ENCODE data around the gene NRAP. TPM values are rescaled to one million over a fixed set of nuclear protein-coding genes. Genes with fewer than 3 reads are reported as not detected.

The NRAP gene
- polyA plus RNA-seq, 1 of the 3 experiments (the other 2 are of a cell fraction): not detected

DNA sequence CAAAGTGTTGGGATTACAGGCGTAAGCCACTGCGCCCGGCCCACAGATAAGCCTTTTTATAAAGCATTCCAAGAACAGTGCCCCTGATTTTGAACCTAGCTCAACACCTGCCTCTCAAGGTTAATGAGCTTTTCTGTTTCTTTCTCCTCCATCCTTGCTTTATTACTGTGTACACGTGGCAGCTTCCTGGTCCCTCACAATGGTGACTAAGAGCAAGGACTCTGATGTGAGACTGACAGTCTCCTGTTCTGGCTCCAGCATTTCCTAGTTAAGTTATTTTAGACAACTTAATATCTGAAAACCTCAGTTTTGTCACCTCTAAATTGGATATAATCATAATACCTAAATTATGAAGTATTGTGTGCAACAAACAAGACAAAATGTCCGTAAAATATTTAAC, 101.1 kb downstream of the NRAP start:
- no peak overlapping the region for H3K27ac ChIP-seq (ENCODE audit: low read depth in 2 of 2, low read length in 1 of 2)
- H3F3A ChIP-seq (replicated peaks; ENCODE audit: insufficient read depth): no peaks in the 10 kb centered on the region
- WGBS (ENCODE audit: low lambda C conversion rate): 96% methylated on average over 5 of the region's 5 CpGs
- H3K4me2 ChIP-seq: no peak overlapping the region
- POLR2A ChIA-PET: no interaction called here
- DNase-seq: no peak
- H3K27me3 ChIP-seq (ENCODE audit: insufficient read depth): no peaks in the 10 kb centered on the region
- peak overlapping the region; percentile 60 for H2AFZ ChIP-seq (ENCODE audit: low read depth)
- H3K4me3 ChIP-seq (ENCODE audit: low read depth in 2 of 2, low read length in 1 of 2): no peak overlapping the region
- no peak for TF ChIP-seq POLR2AphosphoS5 (IDR thresholded peaks at IDR 0.05; ENCODE audit: low read depth, low read length)
- TF ChIP-seq MXI1 (IDR thresholded peaks at IDR 0.05; ENCODE audit: low read depth, low read length): no peak
- TF ChIP-seq, protein P1, sequence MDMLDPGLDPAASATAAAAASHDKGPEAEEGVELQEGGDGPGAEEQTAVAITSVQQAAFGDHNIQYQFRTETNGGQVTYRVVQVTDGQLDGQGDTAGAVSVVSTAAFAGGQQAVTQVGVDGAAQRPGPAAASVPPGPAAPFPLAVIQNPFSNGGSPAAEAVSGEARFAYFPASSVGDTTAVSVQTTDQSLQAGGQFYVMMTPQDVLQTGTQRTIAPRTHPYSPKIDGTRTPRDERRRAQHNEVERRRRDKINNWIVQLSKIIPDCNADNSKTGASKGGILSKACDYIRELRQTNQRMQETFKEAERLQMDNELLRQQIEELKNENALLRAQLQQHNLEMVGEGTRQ (IDR thresholded peaks at IDR 0.05; ENCODE audit: borderline replicate concordance, low read depth, low read length): no peak
- no peak for TF ChIP-seq TCF12 (IDR thresholded peaks at IDR 0.05)
- TF ChIP-seq FOXJ3 (CRISPR knock-in tag; IDR thresholded peaks at IDR 0.05): no peak
- no peak for TF ChIP-seq RCOR1 (IDR thresholded peaks at IDR 0.05; ENCODE audit: low read length)
- TF ChIP-seq TEAD4 (IDR thresholded peaks at IDR 0.05; ENCODE audit: borderline replicate concordance, insufficient read depth): no peak
- no peak for TF ChIP-seq FOSL2 (IDR thresholded peaks at IDR 0.05; ENCODE audit: borderline replicate concordance, low read depth)
- TF ChIP-seq SMC3 (IDR thresholded peaks at IDR 0.05; ENCODE audit: low read depth, low read length): no peak
- no peak for TF ChIP-seq TAF1 (IDR thresholded peaks at IDR 0.05; ENCODE audit: borderline replicate concordance, low read depth, low read length)
- TF ChIP-seq ELF1 (IDR thresholded peaks at IDR 0.05): no peak
- no peak for TF ChIP-seq YY1 (IDR thresholded peaks at IDR 0.05; ENCODE audit: low read depth)
- TF ChIP-seq, protein P2, sequence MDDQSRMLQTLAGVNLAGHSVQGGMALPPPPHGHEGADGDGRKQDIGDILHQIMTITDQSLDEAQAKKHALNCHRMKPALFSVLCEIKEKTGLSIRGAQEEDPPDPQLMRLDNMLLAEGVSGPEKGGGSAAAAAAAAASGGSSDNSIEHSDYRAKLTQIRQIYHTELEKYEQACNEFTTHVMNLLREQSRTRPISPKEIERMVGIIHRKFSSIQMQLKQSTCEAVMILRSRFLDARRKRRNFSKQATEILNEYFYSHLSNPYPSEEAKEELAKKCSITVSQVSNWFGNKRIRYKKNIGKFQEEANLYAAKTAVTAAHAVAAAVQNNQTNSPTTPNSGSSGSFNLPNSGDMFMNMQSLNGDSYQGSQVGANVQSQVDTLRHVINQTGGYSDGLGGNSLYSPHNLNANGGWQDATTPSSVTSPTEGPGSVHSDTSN (IDR thresholded peaks at IDR 0.05): no peak
- TF ChIP-seq RXRA (IDR thresholded peaks at IDR 0.05; ENCODE audit: borderline replicate concordance, low read depth): no peak
- no peak for TF ChIP-seq SIN3A (IDR thresholded peaks at IDR 0.05; ENCODE audit: borderline replicate concordance, low read depth, low read length)
- TF ChIP-seq RFX5 (IDR thresholded peaks at IDR 0.05; ENCODE audit: low read length): no peak
- no peaks in the 10 kb centered on the region for H4K20me1 ChIP-seq (ENCODE audit: insufficient read depth)
- no peaks in the 10 kb centered on the region for H3K9me2 ChIP-seq
- H3K9ac ChIP-seq: no peak overlapping the region
- H3K79me2 ChIP-seq (ENCODE audit: insufficient read depth): no peaks in the 10 kb centered on the region
- H3K4me1 ChIP-seq (ENCODE audit: control insufficient read depth in 1 of 2, insufficient read depth in 2 of 2, low read depth in 1 of 2, low read length in 1 of 2): peaks cover 0 to 4% of the 10 kb centered on the region in 2 experiments; a peak in 2 of 4 replicates
- no peaks in the 10 kb centered on the region for H3K36me3 ChIP-seq (replicated peaks in 1 of 2; ENCODE audit: control insufficient read depth in 1 of 2, insufficient read depth in 2 of 2, low read length in 1 of 2)
- H3K9me3 ChIP-seq: no peaks in the 10 kb centered on the region
- CTCF ChIA-PET: interaction anchor here (0.6 to 5.3 kb wide), 28 partner anchors 8 to 1090 kb away, joined by 3 to 48 read pairs (median 4); no protein-coding TSS in a partner anchor

DNA sequence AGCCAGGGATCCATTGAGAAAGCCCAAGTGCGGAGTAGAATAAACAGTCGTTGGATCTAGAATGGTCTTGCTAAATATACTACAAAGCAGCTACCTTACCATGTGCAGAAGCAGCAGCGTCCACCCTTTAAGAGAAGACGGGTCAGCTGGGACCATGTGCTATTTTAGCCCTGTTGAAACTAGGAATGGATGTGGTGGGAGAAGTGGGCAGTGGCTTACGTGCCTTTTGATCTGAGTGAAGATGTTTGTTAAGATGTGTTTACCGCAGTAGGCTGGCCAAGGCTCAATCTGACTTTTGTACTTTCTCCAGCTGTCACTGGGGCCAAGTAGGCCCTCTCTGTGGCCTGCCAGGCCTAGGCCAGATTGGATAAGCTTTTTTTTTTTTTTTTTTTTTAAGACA, 101.8 kb downstream of the NRAP start:
- 92% methylated on average over 6 of the region's 6 CpGs for WGBS (ENCODE audit: low lambda C conversion rate)
- no peaks in the 10 kb centered on the region for H3K9me3 ChIP-seq
- H3K27ac ChIP-seq (ENCODE audit: low read depth in 2 of 2, low read length in 1 of 2): no peak overlapping the region
- no peak for DNase-seq
- no peaks in the 10 kb centered on the region for H3K9me2 ChIP-seq
- no peaks in the 10 kb centered on the region for H3K36me3 ChIP-seq (replicated peaks in 1 of 2; ENCODE audit: control insufficient read depth in 1 of 2, insufficient read depth in 2 of 2, low read length in 1 of 2)
- TF ChIP-seq TEAD4 (IDR thresholded peaks at IDR 0.05; ENCODE audit: borderline replicate concordance, insufficient read depth) (no peak), SMC3 (IDR thresholded peaks at IDR 0.05; ENCODE audit: low read depth, low read length) (no peak), FOSL2 (IDR thresholded peaks at IDR 0.05; ENCODE audit: borderline replicate concordance, low read depth) (no peak), NRF1 (IDR thresholded peaks at IDR 0.05; ENCODE audit: low read depth, low read length) (no peak), RXRA (IDR thresholded peaks at IDR 0.05; ENCODE audit: borderline replicate concordance, low read depth) (no peak), SIN3A (IDR thresholded peaks at IDR 0.05; ENCODE audit: borderline replicate concordance, low read depth, low read length) (no peak), FOXM1 (IDR thresholded peaks at IDR 0.05; ENCODE audit: low read depth) (no peak)
- TF ChIP-seq, protein P1 (IDR thresholded peaks at IDR 0.05; ENCODE audit: borderline replicate concordance, low read depth, low read length): no peak
- TF ChIP-seq, protein P2 (IDR thresholded peaks at IDR 0.05): no peak
- no peaks in the 10 kb centered on the region for H3K79me2 ChIP-seq (ENCODE audit: insufficient read depth)
- H3K4me2 ChIP-seq: no peak overlapping the region
- no peak overlapping the region for H3K9ac ChIP-seq
- H3K27me3 ChIP-seq (ENCODE audit: insufficient read depth): no peaks in the 10 kb centered on the region
- POLR2A ChIA-PET: no interaction called here
- no peaks in the 10 kb centered on the region for H4K20me1 ChIP-seq (ENCODE audit: insufficient read depth)
- H3F3A ChIP-seq (replicated peaks; ENCODE audit: insufficient read depth): no peaks in the 10 kb centered on the region
- H3K4me3 ChIP-seq (ENCODE audit: low read depth in 2 of 2, low read length in 1 of 2): no peak overlapping the region
- no peak overlapping the region for H2AFZ ChIP-seq (ENCODE audit: low read depth)
- H3K4me1 ChIP-seq (ENCODE audit: control insufficient read depth in 1 of 2, insufficient read depth in 2 of 2, low read depth in 1 of 2, low read length in 1 of 2): peaks cover 3 to 8% of the 10 kb centered on the region in 2 experiments; a peak in 3 of 4 replicates
- CTCF ChIA-PET: interaction anchor here (0.8 to 5.3 kb wide), 9 partner anchors 8 to 416 kb away, joined by 3 to 48 read pairs (median 9); no protein-coding TSS in a partner anchor
